SHP77 treated with DMSO at 0.1 percent for 48 hours (cell line): Measurements from ENCODE around the gene FAM180A.

Source experiments
- DNase-seq: peaks from one replicate; lab custom pipeline; 2025; lab: John Stamatoyannopoulos, UW

The FAM180A gene

DNA sequence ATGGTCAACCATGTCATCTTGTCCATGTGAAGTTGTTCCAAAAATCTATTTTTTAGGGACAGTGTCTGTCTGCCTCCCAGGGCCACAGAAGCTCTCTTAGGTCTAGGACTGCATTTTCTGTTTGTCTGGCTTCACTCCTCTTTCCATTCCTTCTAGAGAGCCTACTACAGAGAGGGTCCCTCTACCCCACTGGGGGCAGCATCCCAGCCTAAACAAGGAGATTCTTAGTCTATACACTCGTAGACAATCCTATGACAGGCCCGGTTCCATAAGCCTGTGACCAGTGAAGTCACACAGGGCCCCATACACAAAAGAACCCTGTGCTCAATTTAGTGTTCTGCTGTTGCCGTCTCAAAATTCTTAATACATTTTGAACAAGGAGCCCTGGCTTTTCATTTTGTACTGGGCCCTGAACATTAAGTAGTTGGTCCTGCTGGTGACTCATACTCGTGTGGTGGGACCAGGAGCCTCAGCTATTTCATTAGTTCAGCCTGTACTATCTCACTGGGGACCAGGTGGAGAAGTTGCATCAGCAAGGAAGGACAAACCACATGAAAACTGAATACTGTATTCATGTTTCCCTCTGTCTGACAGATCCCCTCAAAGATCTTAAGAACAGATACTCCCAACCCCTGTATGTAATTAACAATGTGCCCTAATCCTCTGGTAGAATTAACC, 23.5 kb upstream of the FAM180A start:
- DNase-seq = no peak

DNA sequence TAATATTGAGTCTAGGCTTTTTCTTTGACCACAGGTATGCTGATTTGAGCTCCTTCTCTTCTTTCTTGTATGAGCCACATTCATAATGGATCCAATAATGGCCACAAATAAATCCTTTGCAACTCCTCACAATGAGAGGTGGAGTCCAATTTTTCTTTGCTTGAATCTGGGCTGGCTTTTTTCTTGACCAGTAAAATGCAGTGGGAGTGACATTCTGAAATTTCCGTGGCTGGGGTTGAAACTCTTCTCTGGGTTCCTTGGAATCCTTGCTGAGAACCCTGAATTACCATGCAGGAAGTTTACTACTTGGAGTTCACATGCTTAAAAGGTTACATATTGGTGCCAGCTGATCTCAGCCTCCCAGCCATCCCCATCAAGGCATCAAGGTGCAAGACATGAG, 22.4 kb upstream of the FAM180A start:
- DNase-seq = no peak

DNA sequence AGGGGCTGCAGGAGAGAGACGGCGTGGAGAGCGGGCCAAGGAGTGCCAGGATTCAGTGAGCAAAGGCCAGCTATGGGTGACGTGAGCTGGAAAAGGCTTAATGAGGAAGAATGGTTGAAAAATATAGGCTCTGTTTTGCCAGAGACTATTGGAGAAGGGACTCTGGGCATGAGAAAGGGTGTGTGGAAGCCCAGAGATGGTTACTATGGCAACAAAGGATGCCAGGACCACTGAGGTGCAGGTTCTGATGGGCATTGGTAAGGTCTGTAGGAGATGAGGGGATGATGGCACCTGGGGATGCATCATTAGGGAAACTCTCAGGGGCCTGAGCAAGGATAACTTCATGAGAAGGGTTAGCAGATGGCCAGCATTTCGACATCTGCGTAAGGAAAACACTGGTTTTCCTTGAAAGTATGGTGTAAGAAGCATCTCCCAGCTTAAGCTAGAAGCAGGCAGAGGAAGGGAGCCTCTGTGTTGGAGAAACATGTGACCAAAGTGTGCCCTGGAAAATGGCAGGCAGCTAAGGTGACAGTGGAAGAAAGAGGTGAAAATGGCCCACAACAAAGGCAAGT, 21.6 kb upstream of the FAM180A start:
- DNase-seq = no peak

DNA sequence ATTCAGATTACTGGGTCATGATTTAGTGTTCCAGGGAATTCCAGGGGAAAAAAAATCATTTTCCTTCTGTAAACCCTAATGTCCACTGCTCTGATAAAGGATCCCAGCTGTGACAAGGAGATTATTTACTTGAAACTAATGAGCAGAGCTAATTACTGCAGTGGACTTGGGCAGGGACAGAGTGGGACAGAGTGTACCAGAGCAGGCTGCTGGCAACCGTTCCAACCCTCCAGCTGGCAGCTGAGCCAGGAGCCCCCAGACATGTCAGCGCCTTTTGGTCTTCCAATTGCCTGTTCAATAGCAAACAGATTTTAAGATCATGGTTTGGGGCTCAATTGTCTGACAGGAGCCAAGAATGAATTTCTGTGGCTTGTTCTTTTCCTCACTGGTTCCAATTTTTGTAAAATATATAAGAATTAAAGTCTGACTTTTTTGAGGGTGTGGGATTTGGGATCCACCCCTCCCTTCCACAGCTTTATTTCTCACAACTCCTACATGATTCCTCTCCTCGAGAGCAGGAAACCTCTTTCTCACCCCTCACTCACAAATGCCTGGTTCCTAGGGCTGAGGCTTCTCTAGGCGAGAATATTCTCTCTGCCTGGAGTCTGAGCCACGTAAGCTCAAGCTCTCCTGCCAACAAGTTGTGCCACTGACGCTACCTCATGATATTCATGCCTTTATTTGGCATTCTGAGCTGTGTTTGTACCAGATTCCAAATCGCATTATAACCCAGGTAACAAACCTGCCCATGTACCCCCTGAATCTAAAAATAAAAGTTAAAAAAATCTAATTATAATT, 20.6 kb upstream of the FAM180A start:
- no peak for DNase-seq

DNA sequence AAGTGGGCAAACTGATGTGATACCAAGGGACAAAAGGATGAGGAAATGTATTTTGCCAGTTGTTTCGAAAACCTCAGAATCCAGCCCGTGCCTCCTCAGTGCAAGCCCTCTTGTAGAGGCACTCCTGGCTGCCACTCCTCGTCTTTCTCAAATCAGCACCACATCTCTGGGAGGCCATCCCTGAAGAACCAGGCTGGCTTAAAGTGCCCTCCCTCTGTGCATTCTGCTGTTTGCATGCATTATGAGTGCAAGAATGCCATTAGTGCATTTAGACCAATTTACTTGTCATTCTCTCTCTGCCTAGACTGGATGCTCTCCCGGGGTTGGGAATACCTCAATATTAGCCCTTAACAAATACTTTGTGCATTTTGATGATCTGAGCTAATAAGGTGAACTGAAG, 19.9 kb upstream of the FAM180A start:
- DNase-seq = no peak

DNA sequence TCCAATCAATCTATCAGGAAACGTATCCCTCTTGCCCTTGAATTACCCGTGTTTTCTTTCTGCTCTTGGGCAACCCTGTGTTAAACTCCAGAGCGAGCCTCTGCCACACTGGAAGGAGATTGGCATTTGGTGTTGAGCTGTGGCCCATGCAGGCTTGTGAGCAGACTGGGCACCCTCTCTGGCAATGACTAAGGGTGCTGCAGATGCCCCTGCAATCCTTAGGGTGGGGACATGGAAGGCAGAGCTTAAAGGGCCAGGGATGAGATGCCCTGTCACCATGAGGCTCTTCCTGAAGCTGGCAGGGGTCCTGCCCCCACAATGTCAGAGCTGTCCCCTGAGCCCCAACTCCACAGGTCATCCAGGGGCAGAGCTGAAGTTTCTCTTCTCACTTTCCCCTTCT, 19.5 kb upstream of the FAM180A start:
- DNase-seq = no peak

DNA sequence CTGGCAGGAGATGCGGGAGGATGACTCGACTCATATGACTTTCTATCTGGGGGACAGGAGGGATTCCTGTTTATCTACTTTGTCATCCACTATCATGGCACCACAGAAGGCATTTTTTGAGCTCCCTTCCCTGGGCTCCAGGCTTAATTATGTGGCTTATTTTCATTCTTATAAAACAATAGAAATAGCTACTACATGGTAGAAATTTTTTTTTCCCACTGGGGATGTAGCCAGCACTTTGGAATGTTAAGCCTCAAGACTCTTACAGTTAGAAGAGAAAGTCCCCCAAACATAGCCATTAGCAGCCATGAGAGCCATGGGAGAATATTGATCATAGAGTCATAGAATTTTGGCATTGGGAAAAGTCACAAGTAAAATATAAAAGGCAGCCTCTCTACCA, 14.6 kb upstream of the FAM180A start:
- DNase-seq = no peak

DNA sequence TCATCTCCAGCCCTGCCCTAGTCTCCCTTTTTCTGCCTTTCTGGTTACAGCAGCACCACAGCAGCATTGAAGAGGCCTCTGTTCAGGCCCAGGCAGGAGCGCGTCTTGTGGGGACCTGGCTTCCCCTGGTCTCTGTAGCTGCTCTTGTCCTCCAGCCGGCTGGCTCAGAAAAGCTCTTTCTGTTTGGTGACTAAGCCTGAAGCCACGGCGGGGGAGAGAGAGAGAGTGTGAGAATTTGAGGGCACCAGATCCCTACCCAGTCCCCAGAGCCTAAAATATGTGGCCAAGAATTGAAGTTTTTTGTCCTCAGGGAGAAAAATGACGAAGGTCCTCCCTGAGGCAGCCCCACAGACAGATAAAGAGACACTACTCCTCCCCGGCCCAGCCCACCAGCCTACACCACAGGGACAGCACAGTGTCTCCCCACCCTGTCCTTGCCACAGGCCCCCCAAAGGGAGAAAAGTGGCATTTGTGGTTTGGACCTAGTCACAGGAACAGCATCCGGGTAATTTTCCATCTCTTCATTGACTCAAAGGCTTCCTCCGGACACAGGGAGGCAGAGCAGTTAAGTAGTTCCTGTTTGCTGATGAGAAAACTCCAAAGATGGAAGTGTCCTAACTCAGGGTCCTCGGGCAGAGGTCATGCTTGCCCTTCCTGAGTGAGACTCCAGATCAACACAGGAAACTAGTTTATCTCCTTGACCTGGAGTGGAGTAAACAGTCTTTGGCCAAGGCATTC, 13.3 kb upstream of the FAM180A start:
- no peak for DNase-seq

DNA sequence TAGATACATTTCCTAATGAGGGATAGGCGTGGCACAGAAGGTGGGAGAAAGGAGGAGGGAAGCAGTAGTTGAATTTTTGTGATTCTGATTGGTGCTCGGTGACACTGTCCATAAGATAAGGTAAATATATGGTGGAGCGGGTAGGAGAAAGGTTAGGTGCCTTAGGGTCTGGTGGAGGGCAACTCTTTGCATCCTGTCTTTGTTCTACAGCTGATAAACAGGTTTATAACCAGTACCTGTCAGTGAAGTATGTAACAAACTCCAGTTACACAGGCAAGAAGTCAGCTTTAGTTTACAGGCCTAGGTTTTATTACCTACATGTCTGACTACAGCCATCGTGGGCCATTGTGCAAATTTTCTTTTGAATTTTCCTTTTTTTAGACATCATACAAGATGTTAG, 10.9 kb upstream of the FAM180A start:
- no peak for DNase-seq

DNA sequence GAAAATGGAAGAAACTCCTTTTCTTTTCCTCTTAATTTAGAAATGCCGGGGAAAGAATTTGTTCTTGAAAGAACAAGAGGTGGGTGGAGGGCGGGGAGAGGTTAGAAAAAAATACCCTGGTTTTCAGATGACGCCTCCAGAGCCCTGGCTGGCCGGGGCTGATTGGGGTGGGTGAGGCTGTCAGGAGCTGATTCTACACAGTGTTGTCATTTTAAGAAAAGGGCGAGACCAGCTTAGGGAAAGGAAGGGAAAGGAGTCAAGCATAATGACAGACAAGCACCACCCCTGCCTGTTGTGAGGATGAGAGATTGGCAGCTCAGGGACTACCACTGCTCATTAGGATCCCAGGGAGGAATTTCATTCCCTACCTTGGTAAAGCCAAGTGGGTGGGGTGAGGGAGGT, 9.9 kb upstream of the FAM180A start:
- DNase-seq = no peak

DNA sequence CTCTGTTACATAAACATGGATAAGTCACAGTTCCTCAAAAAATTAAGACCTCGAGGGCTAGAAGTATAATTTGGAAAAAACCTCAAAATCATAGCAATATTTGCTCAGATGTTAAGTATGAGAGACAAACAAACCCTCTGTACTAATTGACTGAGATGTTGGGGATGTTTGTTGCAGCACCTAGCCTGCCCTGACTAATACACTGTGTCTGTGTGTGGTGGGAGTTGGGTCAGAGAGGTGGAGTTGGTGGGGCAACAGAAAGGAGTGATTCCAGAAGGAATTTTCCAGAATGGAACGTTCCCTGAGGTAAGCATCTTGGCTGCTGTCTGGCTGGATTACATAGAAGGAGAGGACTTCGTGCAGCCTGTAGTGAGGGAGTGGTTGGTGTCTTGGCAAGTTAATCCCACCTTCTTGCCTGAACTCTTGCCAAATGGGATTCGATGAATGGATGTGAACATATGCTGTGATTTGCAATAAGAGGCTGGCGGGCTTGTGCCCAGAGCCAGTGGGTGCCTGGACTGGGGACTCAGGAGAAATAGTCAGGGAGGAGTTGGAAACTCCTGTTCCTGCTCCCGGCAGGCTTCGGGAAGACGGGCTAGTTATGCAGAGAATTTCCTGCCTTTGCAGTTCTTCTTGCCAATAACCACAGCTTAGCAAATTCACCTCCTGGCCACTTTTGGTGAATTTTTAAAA, 9.3 kb upstream of the FAM180A start:
- no peak for DNase-seq

DNA sequence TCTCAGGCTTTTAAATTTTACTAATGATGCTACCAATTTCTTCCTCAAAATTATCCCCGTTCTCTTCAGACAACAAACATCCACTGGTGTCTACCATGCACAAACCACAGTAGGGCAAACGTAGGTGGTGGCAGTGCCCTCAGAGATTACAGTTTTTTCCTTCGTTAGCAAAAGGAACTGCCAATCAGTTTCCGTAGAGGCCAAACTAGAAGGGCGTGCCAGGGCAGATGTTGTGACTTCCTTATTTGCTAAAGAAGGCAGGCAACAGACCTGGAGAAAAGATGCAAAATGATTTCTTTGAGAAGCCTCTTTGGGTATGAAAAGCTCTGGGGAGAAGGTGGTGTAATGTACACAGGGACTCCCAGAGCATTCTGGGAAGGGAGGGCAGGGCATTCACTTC, 7.6 kb upstream of the FAM180A start:
- no peak for DNase-seq

DNA sequence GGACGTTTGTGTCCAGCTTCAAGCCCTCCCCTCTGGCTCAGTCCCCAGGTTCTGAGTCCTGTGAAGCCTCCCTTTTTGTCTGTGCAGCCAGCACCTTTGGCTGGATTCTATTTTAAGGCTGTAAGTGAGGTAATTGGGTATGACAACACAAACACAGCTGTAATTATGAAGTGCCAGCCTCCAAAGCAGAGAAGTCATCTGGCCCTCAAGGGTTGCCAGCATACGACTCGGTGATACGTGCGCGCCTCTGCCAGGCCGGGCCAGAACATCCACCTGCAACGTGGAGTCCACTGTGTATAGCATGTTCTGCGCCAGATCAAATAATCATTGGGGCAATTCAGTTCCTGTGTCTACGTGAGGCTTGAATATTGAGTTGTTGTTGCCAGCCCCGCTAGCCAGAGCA, 6.7 kb upstream of the FAM180A start:
- peak; percentile 90 for DNase-seq

DNA sequence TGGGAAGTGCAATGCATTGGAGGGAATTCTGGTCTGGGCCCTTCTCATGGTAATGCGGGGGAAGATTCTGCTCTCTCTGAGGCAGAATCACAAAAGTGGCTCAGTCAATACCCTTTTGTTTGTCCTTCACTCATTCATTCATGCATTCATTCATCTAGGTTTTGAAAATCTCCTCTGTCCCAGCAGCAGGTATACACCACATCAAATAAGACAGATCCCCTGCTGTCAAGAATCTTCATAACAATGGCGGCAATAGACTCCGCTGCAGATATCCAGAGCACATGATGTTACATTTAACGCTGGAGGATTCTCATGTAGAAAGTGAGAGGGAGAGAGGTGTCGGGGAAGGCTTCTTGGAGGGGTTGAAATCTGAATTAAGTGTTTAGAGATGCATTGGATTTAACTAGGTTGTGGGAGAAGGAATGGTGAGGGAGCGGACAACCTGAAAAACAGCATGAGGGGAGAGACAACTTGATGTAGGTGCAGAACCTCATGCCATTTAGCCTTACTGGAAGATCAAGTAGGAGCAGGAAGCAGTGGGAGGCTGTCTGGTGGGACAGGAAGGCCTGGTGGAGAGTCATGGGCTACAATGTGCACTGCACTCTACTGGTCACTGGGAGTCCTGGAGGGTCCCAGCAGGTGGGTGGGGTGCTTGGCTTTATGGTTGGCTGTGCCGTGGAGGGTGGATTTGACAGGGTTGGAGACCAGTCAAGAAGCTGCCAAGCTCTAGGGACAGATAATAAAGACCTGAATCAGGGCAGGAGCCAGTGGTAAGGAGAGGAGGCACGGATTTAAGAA, 5.2 kb upstream of the FAM180A start:
- no peak for DNase-seq

DNA sequence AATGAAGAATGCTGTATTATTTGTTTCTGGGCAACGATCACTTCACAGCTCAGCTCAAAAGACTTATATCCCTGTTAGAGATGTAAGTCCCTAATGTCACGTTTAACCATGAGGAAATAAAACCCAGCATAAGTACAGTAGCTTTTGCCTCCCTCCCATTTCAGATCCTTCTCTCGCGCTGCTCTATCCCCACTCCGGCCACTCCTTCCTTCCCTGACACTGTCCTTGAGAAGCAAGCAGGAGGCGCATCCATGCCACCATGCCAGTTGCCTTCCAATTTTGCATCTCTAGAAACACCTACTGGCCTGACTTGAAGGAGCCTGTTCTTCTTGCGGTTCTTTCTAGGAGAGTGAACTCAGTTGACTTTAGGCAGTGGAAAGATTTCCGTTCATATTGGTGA, 1.2 kb downstream of the FAM180A start:
- DNase-seq = no peak

DNA sequence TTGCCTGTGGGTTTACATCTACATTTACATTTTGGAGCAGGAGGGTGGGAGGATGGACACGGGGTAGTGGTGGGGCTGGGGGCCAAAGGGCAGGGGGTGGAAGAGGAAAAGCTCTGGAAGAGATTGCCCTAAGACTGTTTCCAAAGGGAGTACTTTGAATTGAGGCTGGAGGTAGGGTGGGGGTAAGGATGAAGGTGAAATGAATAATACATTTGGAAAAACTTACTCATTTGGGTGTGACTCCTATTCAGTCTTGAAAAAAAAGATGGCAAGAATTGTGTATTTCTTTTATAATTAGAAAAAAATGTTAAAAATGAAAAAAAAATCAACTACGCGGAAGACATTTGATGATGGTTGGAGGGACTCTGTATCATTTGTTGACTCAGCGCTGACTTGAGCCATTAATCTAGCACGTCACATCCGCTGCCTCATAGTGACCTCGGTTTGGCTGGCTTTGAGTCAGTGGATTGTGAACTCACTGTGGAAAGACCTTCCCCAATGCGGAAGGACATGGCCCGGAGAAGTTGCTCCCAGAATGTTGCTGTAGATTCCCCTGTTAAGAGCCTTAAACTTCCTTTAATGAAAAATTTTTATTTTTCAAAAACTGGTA, 2.8 kb downstream of the FAM180A start:
- DNase-seq = peak; percentile 29

DNA sequence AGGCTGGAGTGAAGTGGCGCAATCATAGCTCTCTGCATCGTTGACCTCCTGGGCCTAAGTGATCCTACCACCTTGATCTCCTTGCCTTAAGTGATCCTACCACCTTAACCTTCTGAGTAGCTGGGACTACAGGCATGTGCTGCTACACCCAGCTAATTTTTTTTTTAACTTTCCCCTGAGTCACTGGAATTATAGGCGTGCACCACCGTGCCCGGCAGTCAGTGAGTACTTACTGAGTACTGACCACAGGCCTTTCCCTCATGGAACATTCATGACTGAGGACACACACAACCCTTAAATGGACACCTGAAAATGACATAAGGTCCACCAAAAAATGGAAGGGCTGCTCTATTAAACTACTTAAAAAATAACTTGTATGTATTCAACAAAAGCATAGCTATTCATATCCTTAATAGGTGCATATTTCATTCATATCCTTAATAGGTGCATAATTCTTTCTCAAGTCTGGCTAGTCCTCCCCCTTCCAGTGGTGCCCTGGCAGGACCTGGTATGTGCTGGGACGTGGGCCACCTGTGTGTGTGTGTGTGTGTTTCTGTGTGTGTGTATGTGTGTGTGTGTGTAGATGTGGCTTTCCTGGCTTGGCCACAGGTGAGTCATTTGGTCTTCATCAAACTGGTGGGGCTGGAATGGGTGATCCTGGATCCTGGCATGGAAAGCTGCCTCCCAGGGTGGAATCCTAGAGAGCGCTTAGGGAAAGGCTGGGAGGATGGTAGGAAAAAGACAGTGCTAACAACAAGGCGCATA, 3.5 kb downstream of the FAM180A start:
- no peak for DNase-seq

DNA sequence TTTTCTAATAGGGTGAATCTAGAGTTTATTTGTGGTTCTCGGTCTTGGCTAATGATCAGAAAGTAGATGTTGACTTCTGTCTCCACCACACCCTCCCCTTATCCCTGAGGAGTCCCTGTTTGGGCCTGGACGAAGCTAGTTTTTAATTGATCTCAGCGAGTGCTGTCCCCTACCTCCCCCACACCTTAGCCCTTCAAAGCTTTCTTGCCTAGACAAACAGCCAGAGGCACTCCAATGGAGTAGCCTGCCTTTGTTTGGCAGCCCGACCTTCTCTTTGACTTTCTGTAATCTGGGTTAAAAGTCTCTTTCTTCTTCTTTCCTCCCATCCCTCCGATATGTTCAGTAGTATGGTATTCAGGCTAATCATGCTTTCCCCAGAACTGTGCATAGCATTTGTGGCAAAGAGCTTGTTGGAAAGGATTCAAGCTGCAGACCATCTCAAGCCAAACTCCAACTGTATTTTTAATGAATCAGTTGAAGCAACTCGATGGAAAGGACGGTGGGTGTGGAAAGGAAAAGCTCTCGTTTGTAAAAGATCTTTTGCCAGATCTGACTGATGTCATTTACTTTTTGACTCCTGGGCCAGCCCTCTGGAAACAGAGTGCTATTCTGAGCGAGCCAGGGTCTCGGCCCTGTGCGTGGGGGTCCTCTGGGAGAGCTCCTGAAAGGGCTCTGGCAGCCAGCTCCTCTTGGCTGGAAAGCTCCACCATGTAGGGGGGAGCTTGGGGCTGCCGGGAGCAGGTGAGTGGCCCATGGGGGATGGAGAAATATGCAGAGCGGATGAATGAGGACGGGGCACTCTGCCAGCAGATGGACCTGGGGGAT, 4.5 kb downstream of the FAM180A start:
- peak; percentile 42 for DNase-seq

DNA sequence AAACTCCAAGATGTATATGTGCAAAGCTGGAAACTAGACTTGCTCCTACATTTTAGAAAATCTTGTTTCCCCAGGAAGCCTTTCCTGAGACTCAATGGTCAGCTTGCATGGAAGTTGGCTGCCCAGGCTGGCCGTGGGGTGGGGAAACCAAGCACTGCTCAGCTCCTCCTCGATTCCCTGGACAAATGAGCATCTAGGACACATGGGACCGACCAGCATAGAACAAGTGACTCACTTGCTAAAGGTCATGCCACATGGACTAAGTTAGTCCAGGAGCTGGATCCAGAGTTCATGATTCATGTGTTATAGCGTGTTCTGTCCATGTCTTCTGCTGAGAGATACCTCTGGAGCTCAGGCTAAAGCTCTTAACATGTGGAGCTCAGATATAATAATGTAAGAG, 6.2 kb downstream of the FAM180A start:
- no peak for DNase-seq
